ENCODE measurements around the gene BRMS1. TPM values are rescaled to one million over a fixed set of nuclear protein-coding genes. Genes with fewer than 3 reads are reported as not detected.

BRMS1 gene
- total RNA-seq, 1 experiment from 2014 or later = 58.1 TPM

GRCh38 chr11:66346476-66347424 is 1.8 kb upstream of the BRMS1 start:
- ChIA-PET POLR2A (no interaction called here), CTCF (interaction anchor here (1.0 kb wide), 1 partner anchor 35 kb away, joined by 3 read pairs; no protein-coding TSS in a partner anchor)
- peaks cover 2% of the 10 kb centered on the region for H3K36me3 ChIP-seq (ENCODE audit: control insufficient read depth, insufficient read depth, low read length)
- Mint-ChIP-seq H3K27ac (ENCODE audit: unreplicated experiment) (peak overlapping the region; percentile 95), H3K27me3 (ENCODE audit: insufficient read depth, unreplicated experiment) (peaks cover 4% of the 10 kb centered on the region), H3K9me3 (ENCODE audit: unreplicated experiment) (no peaks in the 10 kb centered on the region), H3K4me1 (ENCODE audit: low read depth, unreplicated experiment) (peaks cover 43% of the 10 kb centered on the region), H3K4me3 (ENCODE audit: unreplicated experiment) (peak overlapping the region; percentile 86), H3K36me3 (ENCODE audit: insufficient read depth, unreplicated experiment) (peaks cover 52% of the 10 kb centered on the region)
- intact Hi-C loops (cut with micrococcal nuclease; ENCODE audit: unreplicated experiment) = no loop called here
- DNase-seq = no peak
- no TSS peak for BruUV-seq (replicated peaks)
- no peak for TF ChIP-seq CTCF (IDR thresholded peaks at IDR 0.05; ENCODE audit: insufficient read depth in 1 of 2, low read depth in 1 of 2, low read length in 1 of 2, severe bottlenecking in 1 of 2, unreplicated experiment in 1 of 2)
- H3K4me1 ChIP-seq = peaks cover 40% of the 10 kb centered on the region
- no peaks in the 10 kb centered on the region for H3K27me3 ChIP-seq (replicated peaks; ENCODE audit: control insufficient read depth, insufficient read depth, low read length)
- H3K4me3 ChIP-seq (ENCODE audit: low read depth, low read length) = peak overlapping the region; percentile 52
- no peaks in the 10 kb centered on the region for H3K9me3 ChIP-seq

GRCh38 chr11:66345316-66345649 is 379 bp upstream of the BRMS1 start:
- intact Hi-C loops (cut with micrococcal nuclease; ENCODE audit: unreplicated experiment) = loop anchor here (1.0 to 2.0 kb wide), 2 partner anchors 26 to 32 kb away; partner anchors contain the start of gene SLC29A2
- ChIA-PET POLR2A (interaction anchor here (0.6 to 2.5 kb wide), 3 partner anchors 33 to 99 kb away, joined by 4 to 10 read pairs (median 7); partner anchors contain the start of gene YIF1A), CTCF (interaction anchor here (0.6 to 2.1 kb wide), 4 partner anchors 9 to 804 kb away, joined by 3 to 17 read pairs (median 6); partner anchors contain the start of gene RIN1)
- Mint-ChIP-seq H3K27ac (ENCODE audit: unreplicated experiment) (peak overlapping the region; percentile 99), H3K27me3 (ENCODE audit: insufficient read depth, unreplicated experiment) (peaks cover 4% of the 10 kb centered on the region), H3K4me3 (ENCODE audit: unreplicated experiment) (peak overlapping the region; percentile 86), H3K4me1 (ENCODE audit: low read depth, unreplicated experiment) (peaks cover 34% of the 10 kb centered on the region), H3K36me3 (ENCODE audit: insufficient read depth, unreplicated experiment) (peaks cover 41% of the 10 kb centered on the region), H3K9me3 (ENCODE audit: unreplicated experiment) (no peaks in the 10 kb centered on the region)
- no peak for DNase-seq
- BruUV-seq (replicated peaks) = no TSS peak
- H3K36me3 ChIP-seq (ENCODE audit: control insufficient read depth, insufficient read depth, low read length) = peaks cover 4% of the 10 kb centered on the region
- peaks cover 27% of the 10 kb centered on the region for H3K4me1 ChIP-seq
- TF ChIP-seq CTCF (IDR thresholded peaks at IDR 0.05; ENCODE audit: insufficient read depth in 1 of 2, low read depth in 1 of 2, low read length in 1 of 2, severe bottlenecking in 1 of 2, unreplicated experiment in 1 of 2) = no peak
- peak overlapping the region; percentile 99 for H3K4me3 ChIP-seq (ENCODE audit: low read depth, low read length)
- no peaks in the 10 kb centered on the region for H3K9me3 ChIP-seq
- no peaks in the 10 kb centered on the region for H3K27me3 ChIP-seq (replicated peaks; ENCODE audit: control insufficient read depth, insufficient read depth, low read length)

- intact Hi-C loops (cut with micrococcal nuclease; ENCODE audit: unreplicated experiment) = no loop called here
- CTCF ChIA-PET = interaction anchor here (2.0 kb wide), 1 partner anchor 31 kb away, joined by 17 read pairs; no protein-coding TSS in a partner anchor
- no TSS peak for BruUV-seq (replicated peaks)
Observed at GRCh38 chr11:66343176-66343575, 1.7 kb downstream of the BRMS1 start.

More at GRCh38 chr11:66343176-66343575, 1.7 kb downstream of the BRMS1 start:
- H3K4me3 ChIP-seq (ENCODE audit: low read depth, low read length) = no peak overlapping the region
- H3K27ac Mint-ChIP-seq (ENCODE audit: unreplicated experiment) = peak overlapping the region; percentile 43
- H3K27me3 ChIP-seq (replicated peaks; ENCODE audit: control insufficient read depth, insufficient read depth, low read length) = no peaks in the 10 kb centered on the region
- POLR2A ChIA-PET = interaction anchor here (1.2 kb wide), 1 partner anchor 54 kb away, joined by 5 read pairs; the partner anchor contains the start of gene YIF1A
- H3K36me3 ChIP-seq (ENCODE audit: control insufficient read depth, insufficient read depth, low read length) = peaks cover 4% of the 10 kb centered on the region
- H3K4me1 Mint-ChIP-seq (ENCODE audit: low read depth, unreplicated experiment) = peaks cover 28% of the 10 kb centered on the region
- H3K9me3 ChIP-seq = no peaks in the 10 kb centered on the region
- H3K4me3 Mint-ChIP-seq (ENCODE audit: unreplicated experiment) = peak overlapping the region; percentile 86
- peaks cover 12% of the 10 kb centered on the region for H3K4me1 ChIP-seq
- no peak for TF ChIP-seq CTCF (IDR thresholded peaks at IDR 0.05; ENCODE audit: insufficient read depth in 1 of 2, low read depth in 1 of 2, low read length in 1 of 2, severe bottlenecking in 1 of 2, unreplicated experiment in 1 of 2)
- peaks cover 4% of the 10 kb centered on the region for H3K27me3 Mint-ChIP-seq (ENCODE audit: insufficient read depth, unreplicated experiment)
- DNase-seq = no peak
- H3K36me3 Mint-ChIP-seq (ENCODE audit: insufficient read depth, unreplicated experiment) = peaks cover 28% of the 10 kb centered on the region
- H3K9me3 Mint-ChIP-seq (ENCODE audit: unreplicated experiment) = no peaks in the 10 kb centered on the region

Measured in Caco-2 (cell line).